Measurements from ENCODE around the gene PRELP. TPM values are rescaled to one million over a fixed set of nuclear protein-coding genes. Genes with fewer than 3 reads are reported as not detected.

Gene PRELP
- total RNA-seq, 1 experiment from 2014 or later, result 0.07 TPM

DNA sequence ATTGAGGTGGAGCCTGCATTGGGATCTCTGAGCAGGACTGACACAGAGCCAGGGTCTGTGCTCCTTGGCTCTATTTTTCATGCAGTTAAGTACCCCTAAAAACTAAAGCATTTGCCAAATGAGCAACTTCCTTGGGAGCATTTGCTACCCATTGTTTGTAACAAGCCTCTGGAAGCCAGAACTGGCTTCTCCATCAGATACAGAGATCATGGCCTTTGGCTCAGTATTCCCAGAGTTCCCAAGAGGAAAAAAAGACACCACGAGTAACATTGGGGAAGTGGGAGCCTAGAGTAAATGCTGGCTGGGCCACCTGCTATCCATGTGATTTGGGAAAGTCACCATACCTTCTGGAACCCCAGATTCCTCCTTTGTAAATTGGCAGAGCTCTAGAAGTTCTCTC, 63.1 kb downstream of the PRELP start:
- H3K36me3 Mint-ChIP-seq (ENCODE audit: insufficient read depth in 1 of 3, low read depth in 3 of 3), result no peaks in the 10 kb centered on the region
- no peak for DNase-seq
- no peak overlapping the region for H3K4me2 ChIP-seq (ENCODE audit: insufficient read depth, insufficient read length, low read length)
- no peaks in the 10 kb centered on the region for H3K79me2 ChIP-seq (ENCODE audit: insufficient read depth, low read length)
- no peak overlapping the region for H3K27ac Mint-ChIP-seq
- H3K4me1 Mint-ChIP-seq, result peaks cover 9 to 13% of the 10 kb centered on the region in 2 experiments
- H3K9me3 ChIP-seq (ENCODE audit: control insufficient read depth, low read depth, low read length), result no peaks in the 10 kb centered on the region
- H2BK20ac ChIP-seq (ENCODE audit: low read depth, low read length, poor library complexity, severe bottlenecking), result no peak overlapping the region
- no peak overlapping the region for H3K18ac ChIP-seq (ENCODE audit: insufficient read length, low read depth, low read length)
- no peaks in the 10 kb centered on the region for H4K20me1 ChIP-seq (ENCODE audit: control insufficient read depth, insufficient read depth, insufficient read length)
- no peak overlapping the region for H4K5ac ChIP-seq (ENCODE audit: insufficient read length, low read depth, low read length)
- no peak overlapping the region for H2BK15ac ChIP-seq (ENCODE audit: low read depth, low read length)
- TF ChIP-seq, protein P1, sequence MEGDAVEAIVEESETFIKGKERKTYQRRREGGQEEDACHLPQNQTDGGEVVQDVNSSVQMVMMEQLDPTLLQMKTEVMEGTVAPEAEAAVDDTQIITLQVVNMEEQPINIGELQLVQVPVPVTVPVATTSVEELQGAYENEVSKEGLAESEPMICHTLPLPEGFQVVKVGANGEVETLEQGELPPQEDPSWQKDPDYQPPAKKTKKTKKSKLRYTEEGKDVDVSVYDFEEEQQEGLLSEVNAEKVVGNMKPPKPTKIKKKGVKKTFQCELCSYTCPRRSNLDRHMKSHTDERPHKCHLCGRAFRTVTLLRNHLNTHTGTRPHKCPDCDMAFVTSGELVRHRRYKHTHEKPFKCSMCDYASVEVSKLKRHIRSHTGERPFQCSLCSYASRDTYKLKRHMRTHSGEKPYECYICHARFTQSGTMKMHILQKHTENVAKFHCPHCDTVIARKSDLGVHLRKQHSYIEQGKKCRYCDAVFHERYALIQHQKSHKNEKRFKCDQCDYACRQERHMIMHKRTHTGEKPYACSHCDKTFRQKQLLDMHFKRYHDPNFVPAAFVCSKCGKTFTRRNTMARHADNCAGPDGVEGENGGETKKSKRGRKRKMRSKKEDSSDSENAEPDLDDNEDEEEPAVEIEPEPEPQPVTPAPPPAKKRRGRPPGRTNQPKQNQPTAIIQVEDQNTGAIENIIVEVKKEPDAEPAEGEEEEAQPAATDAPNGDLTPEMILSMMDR (conservative IDR thresholded peaks at IDR 0.05), result no peak
- H3K14ac ChIP-seq (ENCODE audit: insufficient read depth, low read length), result no peak overlapping the region
- H3K27me3 ChIP-seq (ENCODE audit: insufficient read depth, low read length), result no peaks in the 10 kb centered on the region
- H3K9me3 Mint-ChIP-seq, result no peaks in the 10 kb centered on the region
- no peaks in the 10 kb centered on the region for H3K79me1 ChIP-seq (ENCODE audit: insufficient read depth, low read depth, low read length, poor library complexity, severe bottlenecking)
- H3K23me2 ChIP-seq (ENCODE audit: insufficient read length, low read depth, low read length, poor library complexity, severe bottlenecking), result no peaks in the 10 kb centered on the region
- H2BK120ac ChIP-seq (ENCODE audit: low read depth, low read length, poor library complexity, severe bottlenecking), result no peak overlapping the region
- no peaks in the 10 kb centered on the region for H3K27me3 Mint-ChIP-seq (ENCODE audit: low read depth)
- no peak overlapping the region for H2BK5ac ChIP-seq (ENCODE audit: insufficient read length, low read length)
- H3K23ac ChIP-seq (ENCODE audit: insufficient read length, low read depth, low read length), result no peak overlapping the region
- no peak overlapping the region for H4K91ac ChIP-seq (ENCODE audit: insufficient read length, low read depth, low read length)
- H2BK12ac ChIP-seq (ENCODE audit: insufficient read length, low read depth, low read length), result no peak overlapping the region
- H3K9ac ChIP-seq (ENCODE audit: extremely low read depth, insufficient read length, low read length), result no peak overlapping the region
- no peak overlapping the region for H2AK5ac ChIP-seq (ENCODE audit: insufficient read length, low read length)
- WGBS (ENCODE audit: extremely low coverage, insufficient read length, low lambda C conversion rate), result no CpG with 5 or more reads among the region's 1 CpG
- no peak overlapping the region for H3K4me3 Mint-ChIP-seq
- H2AFZ ChIP-seq (ENCODE audit: low read length), result no peak overlapping the region
- H3K4me1 ChIP-seq (ENCODE audit: insufficient read depth, low read length), result peaks cover 2% of the 10 kb centered on the region
- H4K8ac ChIP-seq (replicated peaks; ENCODE audit: insufficient read length, low read depth, low read length), result no peak overlapping the region
- H3T11ph ChIP-seq (ENCODE audit: low read length), result no peak overlapping the region
- H3K56ac ChIP-seq (ENCODE audit: insufficient read length, low read depth, low read length), result no peak overlapping the region
- H3K4ac ChIP-seq (ENCODE audit: low read depth, low read length), result no peak overlapping the region
- no peak overlapping the region for H3K27ac ChIP-seq (ENCODE audit: insufficient read length, low read depth, low read length)

Measured in H9 (cell line).